CD4-positive, alpha-beta T cell treated with Interleukin-21 for 1 hour (primary cell): ENCODE measurements around the gene IL11RA.

Experiments used
- DNase-seq: peaks from one replicate; pipeline ENCODE4 v3.0.0-alpha.2; 2020

The IL11RA gene

GRCh38 chr9:34655394-34655793 lies 3.4 kb downstream of the IL11RA start:
- DNase-seq, result no peak

- no peak for DNase-seq
These were observed 5.0 kb downstream of the IL11RA start for GRCh38 chr9:34656992-34657391.

- no peak for DNase-seq
These were observed 6.5 kb downstream of the IL11RA start for GRCh38 chr9:34658461-34658860.

GRCh38 chr9:34659592-34660253 lies 7.7 kb downstream of the IL11RA start:
- no peak for DNase-seq

- no peak for DNase-seq
These were observed 10.7 kb downstream of the IL11RA start, which contains the start of gene CCL27 for GRCh38 chr9:34662526-34663302. Gene CCL27 (minus strand): TSS chr9:34662657. CDS start chr9:34662633, 24 bp downstream.

GRCh38 chr9:34663303-34663605 lies 11.3 kb downstream of the IL11RA start:
- peak; percentile 83 for DNase-seq

GRCh38 chr9:34664281-34665066 lies 12.5 kb downstream of the IL11RA start:
- peak; percentile 84 for DNase-seq

- DNase-seq, result no peak
These were observed 13.0 kb downstream of the IL11RA start for GRCh38 chr9:34665067-34665380.

- peak; percentile 94 for DNase-seq
These were observed 13.6 kb downstream of the IL11RA start for GRCh38 chr9:34665381-34666250.

- DNase-seq, result no peak
These were observed 18.0 kb downstream of the IL11RA start for GRCh38 chr9:34669809-34670562.

GRCh38 chr9:34671307-34671706 lies 19.3 kb downstream of the IL11RA start:
- DNase-seq, result no peak

GRCh38 chr9:34674440-34674839 lies 22.5 kb downstream of the IL11RA start:
- no peak for DNase-seq

- peak; percentile 57 for DNase-seq
These were observed 23.2 kb downstream of the IL11RA start for GRCh38 chr9:34675048-34675714.

- no peak for DNase-seq
These were observed 23.9 kb downstream of the IL11RA start for GRCh38 chr9:34675869-34676268.

- no peak for DNase-seq
These were observed 32.2 kb downstream of the IL11RA start for GRCh38 chr9:34684145-34684544.

GRCh38 chr9:34684816-34685215 lies 32.8 kb downstream of the IL11RA start:
- no peak for DNase-seq

GRCh38 chr9:34685591-34685990 lies 33.6 kb downstream of the IL11RA start:
- DNase-seq, result no peak

- DNase-seq, result no peak
These were observed 34.2 kb downstream of the IL11RA start for GRCh38 chr9:34686231-34686630.

GRCh38 chr9:34686732-34687131 lies 34.7 kb downstream of the IL11RA start:
- DNase-seq, result no peak

GRCh38 chr9:34687276-34688030 lies 35.5 kb downstream of the IL11RA start:
- no peak for DNase-seq
